SW480 (cell line): ENCODE results near the gene IPPK.
"Not testable (repeated sequence)": the region's sequence is repeated elsewhere in the genome, so short reads cannot be mapped to it uniquely, and the experiment has no call there.

Experiments used
- DNase-seq: peaks from one replicate; pipeline ENCODE4 v3.0.0-alpha.2; 2016; ENCODE audit warnings: low spot score

IPPK gene

DNA sequence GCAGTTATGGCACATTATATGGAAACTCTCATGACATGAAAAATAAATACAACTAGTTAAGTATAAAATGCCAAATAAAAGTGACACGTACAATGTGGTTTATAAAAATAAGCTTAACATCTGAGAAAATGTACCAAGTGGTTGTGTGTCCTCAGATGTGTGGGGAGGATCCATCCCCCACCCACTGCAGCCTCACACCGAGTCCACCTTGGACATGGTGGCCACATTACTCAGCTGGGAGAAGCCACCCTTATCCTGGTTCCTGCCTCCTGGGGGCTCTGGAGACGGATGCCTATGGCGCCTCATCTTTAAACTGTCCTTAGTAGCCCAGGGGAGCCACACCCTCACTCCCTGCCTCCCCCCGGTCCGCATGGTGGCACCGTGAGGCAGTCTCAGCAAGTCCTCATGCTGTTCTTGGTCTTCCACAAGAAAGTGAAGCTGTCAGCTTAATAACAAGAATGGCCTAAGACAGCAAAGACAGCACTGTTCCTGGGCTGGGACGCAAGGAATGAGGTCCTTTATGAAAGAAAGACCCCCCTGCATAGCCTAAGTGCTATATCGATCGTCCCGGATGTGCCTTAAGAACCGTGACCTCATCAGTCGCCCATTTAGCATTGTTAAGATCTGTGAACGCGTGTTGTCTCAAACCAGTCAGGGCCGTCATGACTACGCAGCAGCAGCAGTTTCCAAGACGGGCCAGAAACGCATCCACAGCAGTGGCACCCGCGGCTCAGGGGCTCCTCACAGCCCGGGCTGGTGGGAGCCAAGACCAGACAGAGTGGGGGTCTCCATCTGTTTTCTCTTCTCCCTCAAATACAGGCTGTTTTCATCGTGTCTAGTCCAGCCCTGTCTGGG is 56.4 kb downstream of the IPPK start:
- no peak for DNase-seq

DNA sequence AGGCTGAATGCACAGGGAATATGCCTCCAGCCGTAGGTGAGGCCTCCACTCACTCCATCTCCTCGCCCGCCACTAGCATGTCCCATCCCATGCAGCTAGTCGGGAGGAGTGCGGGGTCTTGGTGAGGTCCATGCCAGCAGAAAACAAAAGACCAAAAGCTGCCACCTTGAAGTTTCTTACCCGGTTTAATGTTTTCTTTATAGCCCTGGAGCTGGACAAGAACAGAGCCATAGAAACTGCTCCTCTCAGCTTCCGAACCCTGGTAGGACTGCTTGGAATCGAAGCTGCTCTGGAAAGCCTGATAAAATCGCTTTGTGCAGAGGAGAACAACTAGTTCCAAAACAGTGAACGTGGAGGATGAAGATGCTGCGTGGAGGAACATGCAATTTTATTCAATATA is 57.1 kb downstream of the IPPK start:
- DNase-seq, result no peak

DNA sequence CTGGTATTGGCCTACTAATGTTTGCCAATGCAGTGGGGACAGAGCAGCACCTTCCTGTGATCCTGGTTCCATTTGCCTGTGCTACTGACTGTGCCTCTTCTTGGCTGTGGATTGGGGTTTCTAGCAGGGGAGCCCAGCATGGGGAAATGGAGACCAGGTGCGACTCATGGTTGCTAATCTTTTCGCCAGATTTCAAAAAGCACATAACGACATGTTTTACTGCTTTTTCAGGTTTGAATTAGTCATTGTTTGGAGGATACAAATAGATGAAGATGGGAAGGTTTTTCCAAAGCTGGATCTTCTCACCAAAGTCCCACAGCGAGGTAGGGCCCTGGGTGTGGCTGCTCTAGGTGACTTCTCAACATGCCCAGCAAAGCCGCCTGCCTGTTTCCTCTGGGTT is 57.6 kb downstream of the IPPK start:
- DNase-seq, result no peak

DNA sequence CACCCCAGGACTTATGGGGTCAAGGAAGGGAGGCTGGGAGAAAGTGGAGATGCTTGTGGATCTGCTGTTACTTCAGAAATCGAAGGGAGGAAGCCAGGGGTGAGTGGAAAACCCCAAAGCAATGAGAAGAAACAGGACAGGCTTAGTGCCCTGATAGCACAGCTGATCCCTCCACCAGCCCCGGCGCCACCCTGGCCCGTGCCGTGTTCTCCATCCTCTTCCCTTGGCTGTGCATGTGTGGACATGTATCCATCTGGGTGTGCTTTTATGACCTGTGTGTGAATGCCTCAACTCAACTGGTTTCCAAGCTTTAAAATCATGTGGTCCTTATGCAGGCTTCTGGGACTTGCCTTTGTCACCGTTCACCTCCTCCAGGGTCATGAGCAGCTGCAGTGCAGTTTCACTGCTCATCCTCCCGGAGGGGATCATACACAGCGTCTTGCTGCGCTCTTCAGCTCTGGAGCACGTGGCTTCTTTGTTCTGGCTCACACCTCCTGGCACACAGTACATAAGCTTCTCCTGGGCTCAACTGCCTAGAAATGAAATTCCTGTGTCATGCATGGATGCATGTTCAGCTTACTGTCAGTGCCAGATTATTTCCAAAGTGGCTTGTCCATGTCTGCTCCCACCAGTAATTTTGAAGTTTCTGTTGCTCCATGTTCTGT is 58.2 kb downstream of the IPPK start:
- DNase-seq, result no peak

DNA sequence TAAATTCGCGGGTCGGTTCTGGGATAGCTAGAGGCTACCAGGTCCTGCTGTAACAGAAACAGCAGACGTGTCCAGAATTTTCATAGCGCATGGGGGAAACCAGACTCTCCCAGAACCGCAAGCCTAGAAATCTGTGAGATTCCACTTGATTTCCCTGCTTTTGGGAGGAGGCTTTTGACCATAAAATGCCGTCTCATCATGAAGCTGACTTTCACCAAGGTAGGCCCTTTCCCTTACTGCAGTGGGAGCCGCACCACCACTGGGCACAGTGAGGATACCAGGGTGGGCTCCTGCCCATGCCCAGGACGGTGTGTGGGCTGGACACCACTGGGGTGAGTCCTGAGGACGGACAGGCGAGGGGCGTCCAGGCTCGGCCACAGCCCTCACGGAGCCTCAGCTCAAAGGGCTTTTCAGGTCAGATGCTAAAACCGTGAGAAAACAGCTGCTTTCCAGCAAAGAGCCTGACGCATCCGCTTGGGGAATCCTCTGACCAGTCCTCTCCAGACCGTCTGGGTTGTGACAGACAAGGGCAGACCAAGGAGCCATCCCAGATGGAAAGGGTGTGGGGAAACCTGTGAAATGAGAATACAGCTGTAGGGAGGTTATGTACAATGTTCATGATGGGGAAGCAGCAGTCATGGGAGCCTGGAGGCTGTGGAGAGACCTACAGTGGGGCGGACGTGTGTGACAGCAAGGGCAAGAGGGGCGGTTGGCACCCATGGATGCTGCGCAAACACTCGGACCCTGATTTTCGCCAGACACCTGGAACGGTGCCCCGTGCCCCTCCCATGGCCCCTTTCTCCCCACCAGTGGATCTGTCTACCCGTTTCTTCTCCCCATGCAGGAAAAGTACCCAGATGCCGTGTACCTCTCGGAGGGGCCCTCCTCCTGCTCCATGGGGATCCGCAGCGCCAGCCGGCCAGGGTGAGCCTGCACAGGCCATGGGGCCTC is 59.2 kb downstream of the IPPK start:
- no peak for DNase-seq

DNA sequence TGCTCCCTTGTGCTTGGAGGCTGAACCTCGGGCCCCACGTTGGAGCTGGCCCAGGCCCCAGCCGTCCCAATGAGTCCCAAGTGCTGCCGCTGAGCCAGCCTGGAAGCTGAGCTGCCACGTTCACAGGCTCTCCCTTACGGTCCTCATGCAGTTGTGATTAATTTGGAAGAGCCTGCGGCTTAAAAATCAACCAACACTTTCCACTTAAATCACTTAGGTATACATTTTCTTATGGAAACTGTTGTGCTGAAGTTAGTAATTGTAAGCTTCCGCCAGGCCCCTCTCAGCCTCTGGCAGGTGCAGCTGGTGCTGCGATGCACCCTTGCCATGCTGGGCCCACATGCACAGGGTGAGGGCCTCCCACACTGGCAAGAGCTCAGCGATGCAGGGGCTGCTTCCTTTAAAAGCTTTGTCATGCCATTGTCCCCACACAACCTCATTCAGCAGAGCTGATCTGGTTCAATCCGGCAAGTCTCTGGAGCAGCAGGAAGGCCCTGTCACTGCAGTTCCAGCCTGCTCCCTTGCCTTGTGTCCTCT is 61.0 kb downstream of the IPPK start:
- no peak for DNase-seq

DNA sequence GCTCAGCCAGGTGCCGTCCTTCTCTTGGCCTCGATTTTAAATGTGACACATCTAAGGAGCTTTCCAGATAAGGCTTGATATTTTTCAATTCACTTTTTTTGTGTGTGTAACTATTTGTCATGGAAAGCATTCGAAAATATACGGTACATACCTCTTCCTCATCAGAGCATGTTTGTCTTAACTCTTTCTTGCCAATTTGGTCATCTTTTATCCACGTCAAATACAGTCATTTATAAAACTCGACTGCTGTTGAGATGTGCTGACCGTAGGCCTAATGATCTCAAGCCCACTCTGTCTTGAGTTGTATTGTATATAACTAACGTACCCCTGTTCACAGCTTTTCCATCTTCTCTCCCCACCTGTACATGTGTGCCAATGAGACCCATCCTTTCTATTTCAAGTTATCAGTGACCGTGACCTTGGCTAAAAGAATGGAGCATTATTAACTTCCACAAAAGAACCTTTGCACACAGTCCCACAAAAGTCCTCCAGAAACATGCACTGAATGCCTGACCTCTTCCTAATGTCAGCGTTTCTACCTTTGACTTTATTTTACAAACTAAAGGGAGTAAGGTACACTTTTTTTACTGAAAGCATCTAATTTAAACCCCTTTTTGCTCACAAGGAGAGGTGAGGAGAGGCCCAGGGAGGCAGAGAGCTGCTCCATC is 61.6 kb downstream of the IPPK start:
- no peak for DNase-seq

DNA sequence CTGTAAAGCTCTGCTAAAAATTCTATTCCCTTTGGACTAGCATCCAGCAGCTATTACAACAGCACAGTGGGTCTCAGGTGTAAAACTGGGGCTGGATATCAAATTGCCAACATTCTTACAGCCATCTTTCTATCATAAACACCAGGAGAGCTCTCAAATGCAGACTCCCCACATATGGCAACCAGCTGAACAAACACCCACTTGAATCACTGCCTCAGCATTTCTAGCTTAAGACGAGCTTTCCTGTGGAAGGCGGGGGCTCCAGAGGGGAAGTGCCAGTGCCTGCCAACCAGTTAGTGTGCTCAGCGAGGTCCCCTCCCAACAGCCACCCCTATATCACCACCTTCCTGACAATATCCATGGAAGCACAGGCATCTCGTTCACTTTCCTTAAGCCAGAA is 62.2 kb downstream of the IPPK start:
- no peak for DNase-seq

DNA sequence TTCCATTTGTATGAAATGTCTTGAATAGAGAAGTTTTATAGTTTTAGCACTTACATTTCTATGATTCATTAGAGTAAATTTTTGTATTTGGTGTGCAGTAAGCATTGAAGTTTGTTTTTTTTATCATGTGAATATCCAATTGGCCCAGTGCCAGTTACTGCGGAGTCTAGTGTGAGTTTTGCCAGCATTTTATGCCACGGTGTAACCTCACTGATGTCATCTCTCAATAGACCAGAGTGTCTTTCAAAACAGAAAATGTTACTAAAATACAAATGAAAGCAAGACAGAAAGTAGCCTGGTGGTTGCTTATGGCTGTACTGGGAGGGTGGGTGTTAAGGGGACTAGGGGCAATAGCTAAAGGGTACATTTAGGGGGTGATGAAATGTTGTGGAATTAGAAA is 62.8 kb downstream of the IPPK start:
- DNase-seq, result no peak

DNA sequence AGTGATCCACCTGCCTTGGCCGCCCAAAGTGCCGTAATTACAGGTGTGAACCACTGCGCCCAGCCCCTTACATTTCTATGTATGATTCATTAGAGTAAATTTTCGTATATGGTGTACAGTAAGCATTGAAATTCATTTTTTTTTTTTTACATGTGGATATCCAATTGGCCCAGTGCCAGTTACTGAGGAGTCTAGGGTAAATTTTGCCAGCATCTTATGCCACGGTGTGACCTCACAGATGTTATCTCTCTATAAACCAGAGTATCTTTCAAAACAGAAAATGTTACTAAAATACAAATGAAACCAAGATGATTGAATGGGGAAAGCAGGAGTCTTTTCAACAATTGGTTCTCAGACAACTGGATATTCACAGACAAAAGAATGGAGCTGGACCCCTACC is 64.7 kb downstream of the IPPK start:
- DNase-seq, result no peak

DNA sequence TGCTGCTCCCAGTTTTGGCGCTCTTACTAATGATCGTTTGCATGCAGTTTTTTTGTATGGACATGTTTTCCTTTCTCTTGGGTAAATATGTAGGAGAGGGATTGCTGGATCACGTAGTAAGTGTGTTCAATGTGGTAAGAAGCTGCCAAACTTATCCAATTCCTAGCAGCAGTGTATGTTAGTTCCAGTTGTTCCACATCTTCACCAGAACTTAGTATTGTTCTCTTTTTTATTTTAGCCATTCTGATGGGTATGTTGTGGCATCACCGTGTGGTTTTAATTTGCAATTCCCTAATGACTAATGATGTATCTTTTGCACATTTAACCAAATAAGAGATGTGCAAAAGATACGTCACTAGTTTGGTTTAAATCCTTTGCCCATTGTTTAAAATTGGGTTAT is 65.9 kb downstream of the IPPK start:
- DNase-seq, result no peak

DNA sequence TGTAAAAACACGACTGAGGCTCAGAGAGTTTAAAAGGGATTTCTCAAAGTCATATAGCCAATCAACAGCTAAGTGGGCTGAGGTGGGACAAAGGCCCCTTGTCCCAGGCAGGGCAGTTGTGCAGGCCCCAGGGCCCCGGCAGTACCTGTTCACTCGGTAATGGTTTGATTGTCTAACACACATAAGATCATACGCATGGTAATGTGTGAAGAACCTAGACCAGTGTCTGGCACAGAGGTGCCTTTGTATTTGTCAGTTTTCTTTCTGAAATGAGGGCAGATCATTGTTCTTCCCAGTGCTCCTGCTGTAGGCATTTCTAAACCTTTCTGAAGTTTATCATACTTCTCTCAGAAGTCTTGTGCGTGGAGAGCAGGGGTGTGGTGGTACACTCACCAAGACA is 66.8 kb downstream of the IPPK start:
- no peak for DNase-seq

DNA sequence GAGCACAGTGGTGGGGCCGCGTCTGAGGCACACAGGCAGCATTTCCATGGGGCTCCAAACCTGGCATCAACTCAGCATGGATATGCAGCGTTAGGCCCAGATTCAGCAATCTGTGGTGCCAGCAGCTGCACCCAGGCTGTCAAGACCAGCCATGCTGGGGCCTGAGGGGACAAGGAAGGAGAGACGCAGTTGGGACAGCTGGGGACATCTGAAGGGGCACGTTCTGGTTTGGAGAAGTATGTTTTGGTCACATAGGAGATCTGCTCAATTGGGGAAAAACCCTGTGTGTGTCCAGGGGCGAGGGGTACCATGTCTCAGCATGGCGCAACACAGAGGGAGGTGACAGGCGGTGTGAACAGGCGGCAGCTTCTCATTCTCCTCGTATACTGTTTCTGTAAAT is 67.5 kb downstream of the IPPK start:
- no peak for DNase-seq

DNA sequence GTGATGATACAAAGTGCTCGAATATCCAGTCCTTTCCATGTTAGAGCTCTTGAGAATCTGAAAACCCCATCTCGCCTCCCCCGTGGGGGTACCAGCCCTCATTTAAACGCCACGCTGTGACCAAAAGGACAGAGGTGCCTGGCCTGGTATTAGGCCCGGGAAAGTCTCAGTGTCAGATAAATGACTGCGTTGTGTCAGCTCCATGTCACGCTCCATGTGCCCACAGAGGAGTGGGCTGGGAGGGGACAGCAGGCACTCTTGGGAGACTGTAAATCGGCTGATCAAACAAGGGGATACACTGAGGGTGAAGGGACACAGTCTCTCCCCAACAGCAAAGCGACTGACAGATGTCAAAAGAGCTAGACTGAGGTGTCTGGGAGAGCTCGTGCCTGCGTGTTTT is 68.5 kb downstream of the IPPK start:
- DNase-seq, result no peak

DNA sequence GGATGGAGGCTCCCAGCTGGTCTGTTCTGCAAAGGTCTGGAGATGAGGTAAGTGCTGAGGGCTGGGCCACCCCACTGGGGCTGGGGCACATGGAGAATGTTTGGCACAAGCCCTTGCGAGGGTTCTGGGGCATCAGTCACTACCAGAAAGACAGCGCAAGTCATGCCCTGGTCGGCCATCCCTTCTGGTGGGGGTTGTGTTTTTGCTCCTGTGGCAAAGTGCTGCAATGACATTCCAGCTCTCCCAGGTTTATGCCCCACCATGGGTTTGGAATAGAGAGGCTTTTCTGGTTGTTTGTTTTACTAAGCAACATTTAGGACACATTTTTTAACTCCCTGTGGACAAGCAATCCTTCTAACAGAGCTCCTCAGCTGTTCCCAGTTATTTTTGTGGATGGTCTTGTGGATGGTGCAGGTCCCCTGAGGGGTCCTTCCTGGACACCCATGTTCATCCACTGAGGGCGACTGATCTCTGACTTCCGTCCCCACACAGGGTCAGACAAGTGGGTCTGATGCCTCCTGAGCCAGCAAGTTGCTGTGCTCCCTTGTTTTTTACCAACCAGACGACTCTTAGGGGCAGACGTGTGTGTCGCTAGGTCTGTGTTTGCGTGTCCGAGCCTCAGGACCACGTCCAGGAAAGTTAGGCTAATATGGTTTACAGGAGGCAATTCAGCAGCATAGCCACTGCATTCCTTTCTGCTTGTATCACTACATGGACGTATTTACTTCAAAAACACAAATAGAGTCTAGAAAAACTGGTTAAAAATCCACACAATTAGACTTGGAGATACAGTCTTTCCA is 69.3 kb downstream of the IPPK start:
- no peak for DNase-seq

DNA sequence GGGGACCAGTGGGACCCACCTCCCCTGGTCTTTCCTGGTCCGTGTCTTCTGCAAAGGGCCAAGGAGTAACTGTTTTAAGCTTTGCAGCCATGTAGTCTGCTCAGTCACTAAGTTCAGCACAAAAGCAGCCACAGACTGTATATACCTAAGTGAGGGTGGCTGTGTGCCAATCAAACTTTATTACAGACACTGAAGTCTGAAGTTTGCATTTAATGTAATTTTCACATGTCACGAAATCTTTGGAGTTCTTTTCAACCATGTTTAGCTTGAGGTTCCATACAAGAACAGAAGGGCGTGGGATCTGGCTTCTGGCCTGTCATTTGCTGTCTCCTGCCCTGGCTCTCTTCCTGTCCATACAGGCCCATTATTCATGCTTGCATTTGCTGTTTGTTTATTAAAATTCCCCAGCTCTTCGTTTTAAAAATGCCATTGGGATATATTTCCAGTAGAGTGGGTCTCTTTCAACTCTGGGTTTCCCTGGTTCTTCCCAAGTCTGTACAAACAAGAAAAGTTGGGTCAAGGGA is 69.9 kb downstream of the IPPK start:
- no peak for DNase-seq

DNA sequence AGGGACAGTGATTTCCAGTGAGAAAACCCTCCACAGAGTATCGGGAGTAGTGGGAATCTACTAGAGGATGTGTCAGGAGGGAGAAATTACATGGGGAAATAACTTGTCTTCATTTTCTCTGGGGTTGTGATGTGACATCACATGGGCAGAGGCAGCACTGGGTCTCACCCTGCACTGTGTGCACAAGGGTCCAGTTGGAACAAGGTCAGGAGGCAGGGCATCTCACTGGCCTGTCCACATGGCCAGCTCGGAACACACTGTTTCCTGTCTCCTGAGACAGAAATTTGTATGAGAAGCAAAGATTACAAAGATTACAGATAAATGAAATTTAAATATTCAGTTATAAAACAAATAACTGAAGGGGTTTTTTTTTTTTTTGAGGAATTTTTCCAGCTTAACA is 71.5 kb downstream of the IPPK start:
- DNase-seq, result no peak

DNA sequence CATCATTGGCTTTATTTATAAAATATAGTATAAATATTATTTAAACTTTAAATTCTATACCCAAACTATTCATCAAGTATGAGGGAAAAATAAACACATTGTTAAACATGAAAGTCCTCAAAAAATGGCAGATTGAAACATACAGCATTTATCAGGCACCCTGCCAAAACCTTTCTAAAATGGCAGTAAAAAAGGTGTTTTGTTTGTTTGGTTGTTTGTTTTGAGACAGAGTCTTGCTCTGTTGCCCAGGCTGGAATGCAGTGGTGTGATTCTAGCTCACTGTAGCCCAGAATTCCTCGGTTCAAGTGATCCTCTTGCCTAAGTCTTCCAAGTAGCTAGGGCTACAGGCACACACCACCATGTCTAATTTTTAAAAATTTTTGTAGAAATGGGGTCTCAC is 74.0 kb downstream of the IPPK start:
- DNase-seq, result no peak

DNA sequence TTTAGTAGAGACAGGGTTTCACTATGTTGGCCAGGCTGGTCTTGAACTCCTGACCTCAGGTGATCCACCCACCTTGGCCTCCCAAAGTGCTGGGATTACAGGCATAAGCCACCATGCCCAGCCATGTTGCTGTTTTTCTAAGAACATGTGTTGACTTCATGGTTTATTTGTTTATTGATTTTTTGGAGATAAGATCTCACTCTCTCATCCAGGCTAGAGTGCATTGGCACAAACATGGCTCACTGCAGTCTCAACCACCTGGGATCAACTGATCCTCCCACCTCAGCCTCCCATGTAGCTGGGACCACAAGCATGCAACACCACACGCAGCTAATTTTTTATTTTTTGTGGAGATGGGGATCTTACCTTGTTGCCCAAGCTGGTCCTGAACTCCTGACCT is 74.9 kb downstream of the IPPK start:
- DNase-seq, result not testable (repeated sequence)

DNA sequence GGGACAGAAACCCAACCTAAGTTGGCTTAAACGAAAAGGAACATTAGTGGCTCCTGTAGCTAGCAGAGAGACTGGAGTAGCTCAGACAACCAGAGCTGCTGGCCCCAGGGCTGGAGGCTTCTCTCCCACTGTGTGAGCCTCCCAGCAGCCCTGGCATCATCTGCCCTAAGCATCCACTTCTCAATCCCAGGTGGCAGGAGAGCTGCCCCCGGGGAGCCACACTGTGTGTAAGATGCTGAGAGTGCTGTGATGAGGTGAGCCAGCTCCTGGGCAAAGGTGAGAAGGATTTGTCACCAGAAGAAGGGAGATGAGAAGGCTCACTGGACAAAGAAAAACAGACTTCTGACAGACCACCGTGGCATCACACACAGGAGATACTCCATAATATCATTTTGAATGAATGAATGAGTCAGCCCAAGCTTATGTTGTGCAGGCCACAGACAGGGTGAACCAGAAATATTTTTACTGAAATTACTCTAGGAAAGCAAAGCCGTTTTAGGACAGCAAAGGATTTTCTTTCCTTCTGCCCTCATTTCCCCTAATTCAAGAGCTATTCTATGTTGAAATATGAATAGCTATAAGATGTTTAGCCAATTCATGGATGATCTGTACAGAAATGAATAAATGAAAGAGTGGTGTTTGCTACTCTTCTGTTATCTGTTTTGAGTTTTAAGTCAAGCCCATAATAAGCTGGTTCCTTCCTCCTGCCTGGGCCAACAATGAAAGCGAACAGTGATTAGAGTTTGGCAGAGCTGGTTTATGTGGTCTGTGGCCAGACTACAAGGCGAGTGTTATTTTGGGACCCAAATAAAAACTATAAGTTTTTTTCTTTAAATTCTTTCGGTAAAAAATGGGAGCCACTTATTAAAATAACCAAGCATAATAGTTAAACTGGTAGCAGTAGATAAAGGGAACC is 76.7 kb downstream of the IPPK start:
- DNase-seq, result no peak
